ENCODE data around the gene NUP42.

NUP42 gene

GRCh38 chr7:23234569-23235296 lies 52.9 kb downstream of the NUP42 start:
- no peak for DNase-seq (ENCODE audit: low read depth)

GRCh38 chr7:23235813-23236221 lies 54.0 kb downstream of the NUP42 start:
- no peak for DNase-seq (ENCODE audit: low read depth)

GRCh38 chr7:23237000-23237399 lies 55.2 kb downstream of the NUP42 start:
- no peak for DNase-seq (ENCODE audit: low read depth)

- no peak for DNase-seq (ENCODE audit: low read depth)
These were observed 57.3 kb downstream of the NUP42 start for GRCh38 chr7:23238983-23239652.

- no peak for DNase-seq (ENCODE audit: low read depth)
These were observed 57.9 kb downstream of the NUP42 start for GRCh38 chr7:23239698-23240097.

GRCh38 chr7:23242321-23242720 lies 60.5 kb downstream of the NUP42 start:
- DNase-seq (ENCODE audit: low read depth), result no peak

GRCh38 chr7:23242935-23243334 lies 61.1 kb downstream of the NUP42 start:
- DNase-seq (ENCODE audit: low read depth), result no peak

- DNase-seq (ENCODE audit: low read depth), result no peak
These were observed 64.7 kb downstream of the NUP42 start, which contains the start of gene GPNMB for GRCh38 chr7:23246555-23246954. Gene GPNMB (plus strand): TSS chr7:23246775. CDS start chr7:23246858, 83 bp downstream.

- DNase-seq (ENCODE audit: low read depth), result no peak
These were observed 65.3 kb downstream of the NUP42 start for GRCh38 chr7:23247046-23247602.

- DNase-seq (ENCODE audit: low read depth), result no peak
These were observed 65.9 kb downstream of the NUP42 start for GRCh38 chr7:23247603-23248335.

- no peak for DNase-seq (ENCODE audit: low read depth)
These were observed 67.6 kb downstream of the NUP42 start for GRCh38 chr7:23249486-23249885.

Data from stimulated activated CD8-positive, alpha-beta memory T cell treated with anti-CD3 and anti-CD28 coated beads, Interleukin-12 subunit alpha, Interleukin-12 subunit beta, amount 100 ng/mL, for 1 hour (primary cell).